Liver (tissue), 3 donors: ENCODE data around the gene NQO2.

ENCODE experiments used
- ATF3 ChIP-seq: IDR thresholded peaks from 2 replicates; pipeline ENCODE4 v1.6.1; 2016; ENCODE audit warnings: antibody characterized with exemption
- FOXA1 ChIP-seq: IDR thresholded peaks from 2 replicates; pipeline ENCODE4 v1.6.1; 2016; ENCODE audit warnings: antibody characterized with exemption
- JUND ChIP-seq, 2 donors: IDR thresholded peaks; 2 replicates each; pipeline ENCODE4 v1.6.1; 2016; ENCODE audit warnings: antibody characterized with exemption in 2 of 2
- NR2F2 ChIP-seq: IDR thresholded peaks from 2 replicates; pipeline ENCODE4 v1.6.1; 2016; ENCODE audit warnings: antibody characterized with exemption
- RAD21 ChIP-seq, 2 donors: IDR thresholded peaks; 2 replicates each; pipeline ENCODE4 v1.6.1; 2016; ENCODE audit warnings: antibody characterized with exemption in 2 of 2, mild to moderate bottlenecking in 2 of 2
- SP1 ChIP-seq: IDR thresholded peaks from 2 replicates; pipeline ENCODE4 v1.6.1; 2018; ENCODE audit warnings: antibody characterized with exemption, mild to moderate bottlenecking
- TAF1 ChIP-seq: conservative IDR thresholded peaks from 2 replicates; pipeline ENCODE4 v1.6.1; 2016; ENCODE audit warnings: antibody characterized with exemption, mild to moderate bottlenecking
- YY1 ChIP-seq: IDR thresholded peaks from 2 replicates; pipeline ENCODE4 v1.6.1; 2016; ENCODE audit warnings: antibody characterized with exemption, mild to moderate bottlenecking
- TF ChIP-seq, protein P1 (sequence below): fragments of 150-350 bp; IDR thresholded peaks from 2 replicates; pipeline ENCODE4 v1.5.1; 2017; ENCODE audit warnings: improper control_type of control experiment, low read depth, low read length; ENCODE audit not compliant: missing input control
- TF ChIP-seq, protein P2 (sequence below): IDR thresholded peaks from 2 replicates; pipeline ENCODE4 v1.6.1; 2016; ENCODE audit warnings: antibody characterized with exemption, mild to moderate bottlenecking
- TF ChIP-seq, protein P3 (sequence below): IDR thresholded peaks from 2 replicates; pipeline ENCODE4 v1.6.1; 2016; ENCODE audit warnings: antibody characterized with exemption
- donor health status: healthy.
- donor health status: healthy.

GRCh38 chr6:2962004-2962403, 37.7 kb upstream of the NQO2 start:
- TF ChIP-seq TAF1, result no peak
- TF ChIP-seq, protein P1, sequence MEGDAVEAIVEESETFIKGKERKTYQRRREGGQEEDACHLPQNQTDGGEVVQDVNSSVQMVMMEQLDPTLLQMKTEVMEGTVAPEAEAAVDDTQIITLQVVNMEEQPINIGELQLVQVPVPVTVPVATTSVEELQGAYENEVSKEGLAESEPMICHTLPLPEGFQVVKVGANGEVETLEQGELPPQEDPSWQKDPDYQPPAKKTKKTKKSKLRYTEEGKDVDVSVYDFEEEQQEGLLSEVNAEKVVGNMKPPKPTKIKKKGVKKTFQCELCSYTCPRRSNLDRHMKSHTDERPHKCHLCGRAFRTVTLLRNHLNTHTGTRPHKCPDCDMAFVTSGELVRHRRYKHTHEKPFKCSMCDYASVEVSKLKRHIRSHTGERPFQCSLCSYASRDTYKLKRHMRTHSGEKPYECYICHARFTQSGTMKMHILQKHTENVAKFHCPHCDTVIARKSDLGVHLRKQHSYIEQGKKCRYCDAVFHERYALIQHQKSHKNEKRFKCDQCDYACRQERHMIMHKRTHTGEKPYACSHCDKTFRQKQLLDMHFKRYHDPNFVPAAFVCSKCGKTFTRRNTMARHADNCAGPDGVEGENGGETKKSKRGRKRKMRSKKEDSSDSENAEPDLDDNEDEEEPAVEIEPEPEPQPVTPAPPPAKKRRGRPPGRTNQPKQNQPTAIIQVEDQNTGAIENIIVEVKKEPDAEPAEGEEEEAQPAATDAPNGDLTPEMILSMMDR, result no peak
- TF ChIP-seq, protein P2, sequence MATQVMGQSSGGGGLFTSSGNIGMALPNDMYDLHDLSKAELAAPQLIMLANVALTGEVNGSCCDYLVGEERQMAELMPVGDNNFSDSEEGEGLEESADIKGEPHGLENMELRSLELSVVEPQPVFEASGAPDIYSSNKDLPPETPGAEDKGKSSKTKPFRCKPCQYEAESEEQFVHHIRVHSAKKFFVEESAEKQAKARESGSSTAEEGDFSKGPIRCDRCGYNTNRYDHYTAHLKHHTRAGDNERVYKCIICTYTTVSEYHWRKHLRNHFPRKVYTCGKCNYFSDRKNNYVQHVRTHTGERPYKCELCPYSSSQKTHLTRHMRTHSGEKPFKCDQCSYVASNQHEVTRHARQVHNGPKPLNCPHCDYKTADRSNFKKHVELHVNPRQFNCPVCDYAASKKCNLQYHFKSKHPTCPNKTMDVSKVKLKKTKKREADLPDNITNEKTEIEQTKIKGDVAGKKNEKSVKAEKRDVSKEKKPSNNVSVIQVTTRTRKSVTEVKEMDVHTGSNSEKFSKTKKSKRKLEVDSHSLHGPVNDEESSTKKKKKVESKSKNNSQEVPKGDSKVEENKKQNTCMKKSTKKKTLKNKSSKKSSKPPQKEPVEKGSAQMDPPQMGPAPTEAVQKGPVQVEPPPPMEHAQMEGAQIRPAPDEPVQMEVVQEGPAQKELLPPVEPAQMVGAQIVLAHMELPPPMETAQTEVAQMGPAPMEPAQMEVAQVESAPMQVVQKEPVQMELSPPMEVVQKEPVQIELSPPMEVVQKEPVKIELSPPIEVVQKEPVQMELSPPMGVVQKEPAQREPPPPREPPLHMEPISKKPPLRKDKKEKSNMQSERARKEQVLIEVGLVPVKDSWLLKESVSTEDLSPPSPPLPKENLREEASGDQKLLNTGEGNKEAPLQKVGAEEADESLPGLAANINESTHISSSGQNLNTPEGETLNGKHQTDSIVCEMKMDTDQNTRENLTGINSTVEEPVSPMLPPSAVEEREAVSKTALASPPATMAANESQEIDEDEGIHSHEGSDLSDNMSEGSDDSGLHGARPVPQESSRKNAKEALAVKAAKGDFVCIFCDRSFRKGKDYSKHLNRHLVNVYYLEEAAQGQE, result no peak
- TF ChIP-seq JUND (IDR thresholded peaks at IDR 0.05), result no peak
- TF ChIP-seq, protein P3, sequence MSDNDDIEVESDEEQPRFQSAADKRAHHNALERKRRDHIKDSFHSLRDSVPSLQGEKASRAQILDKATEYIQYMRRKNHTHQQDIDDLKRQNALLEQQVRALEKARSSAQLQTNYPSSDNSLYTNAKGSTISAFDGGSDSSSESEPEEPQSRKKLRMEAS, result no peak
- TF ChIP-seq ATF3, result no peak
- no peak for TF ChIP-seq NR2F2
- no peak for TF ChIP-seq YY1
- TF ChIP-seq SP1, result no peak
- TF ChIP-seq RAD21 (IDR thresholded peaks at IDR 0.05), result no peak
- TF ChIP-seq FOXA1, result no peak
